ENCODE data around the gene ZNF394. TPM values are rescaled to one million over a fixed set of nuclear protein-coding genes. Genes with fewer than 3 reads are reported as not detected.

ZNF394 gene
- 0.63 and 2.4 TPM in 2 replicates for polyA plus RNA-seq

DNA sequence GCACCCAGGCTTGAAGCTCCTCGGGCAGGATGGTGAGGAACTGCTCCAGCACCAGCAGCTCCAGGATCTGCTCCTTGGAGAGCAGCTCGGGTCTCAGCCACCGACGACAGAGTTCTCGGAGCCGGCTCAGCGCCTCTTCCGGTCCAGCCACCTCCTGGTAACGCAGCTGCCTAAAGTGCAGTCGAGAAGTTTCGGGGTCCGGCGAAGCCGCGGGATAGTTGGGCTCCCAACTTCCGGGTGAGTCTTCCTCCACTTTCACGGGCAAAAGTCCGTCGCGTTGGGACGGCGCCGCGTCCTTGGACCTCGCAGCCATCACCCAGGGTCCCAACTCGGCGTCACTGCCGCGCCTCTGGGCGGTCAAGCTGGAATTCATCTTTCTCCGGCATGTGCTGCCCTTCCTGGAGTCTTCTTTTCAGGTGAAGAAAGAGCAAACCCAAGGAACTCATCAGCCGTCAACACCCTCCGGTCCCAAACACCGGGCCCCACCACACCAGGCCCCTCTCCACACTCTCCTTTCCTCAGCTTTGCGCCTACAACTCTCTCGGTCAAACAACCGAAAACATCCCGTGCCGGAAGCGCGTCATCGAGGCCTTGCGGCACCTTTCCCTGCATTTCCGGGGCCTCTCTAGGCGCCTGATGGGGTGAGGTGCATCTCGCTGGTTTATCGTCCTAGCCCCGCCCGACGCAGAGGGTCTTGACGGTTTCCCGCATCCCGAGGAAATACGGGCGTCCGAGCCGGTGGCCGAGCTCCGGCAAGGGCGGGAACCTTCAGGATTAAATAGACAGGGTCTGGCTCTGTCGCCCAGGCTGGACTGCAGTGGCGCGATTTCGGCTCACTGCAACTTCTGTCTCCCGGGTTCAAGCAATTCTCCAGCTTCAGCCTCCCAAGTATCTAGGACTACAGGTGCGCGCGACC lies at the start of gene ZNF394:
ZNF394 (minus strand) TSS at position 561 of the 916 bp plus-strand sequence; CDS start at position 373, 188 bp downstream.

DNA sequence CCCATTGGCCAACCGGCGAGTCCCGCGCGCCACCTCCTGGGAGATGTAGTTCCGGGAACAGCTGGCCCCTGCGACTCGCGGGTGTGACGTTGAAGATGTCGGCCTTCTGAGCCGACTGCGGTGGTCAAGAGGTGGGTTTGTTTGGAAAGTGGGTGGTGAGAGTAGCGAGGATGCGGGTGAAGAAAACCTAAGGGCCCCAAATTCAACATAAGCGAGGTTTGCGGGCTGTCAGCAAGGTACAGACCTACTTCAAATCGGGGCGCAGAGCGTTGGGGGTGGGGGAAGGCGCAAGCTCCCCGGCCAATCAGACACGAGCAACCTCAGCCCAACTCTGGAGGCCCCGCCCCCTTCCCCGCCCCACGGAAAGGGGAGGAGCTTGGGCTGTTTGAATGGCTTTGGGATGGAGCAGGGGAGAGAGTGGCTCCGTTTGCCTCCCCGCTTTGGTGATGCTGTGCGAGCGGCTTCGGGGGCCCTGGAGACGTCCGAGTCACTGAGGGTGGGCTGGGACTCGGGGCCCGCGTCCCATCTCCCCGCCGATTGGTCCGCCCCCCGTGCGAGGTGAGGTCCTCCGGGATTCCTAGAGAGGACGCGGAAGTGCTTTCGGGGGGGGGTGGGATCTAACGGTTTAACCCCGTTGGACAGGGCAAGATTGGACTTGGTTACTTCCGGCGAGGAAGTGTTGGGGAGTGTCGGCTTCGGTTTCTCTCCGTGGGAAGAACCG lies 4.7 kb upstream of the ZNF394 start, which contains the start of gene ZKSCAN5:
ZKSCAN5 (plus strand) TSS at position 60 of the 721 bp plus-strand sequence. CDS start 1,383 bp downstream, outside the sequence.

DNA sequence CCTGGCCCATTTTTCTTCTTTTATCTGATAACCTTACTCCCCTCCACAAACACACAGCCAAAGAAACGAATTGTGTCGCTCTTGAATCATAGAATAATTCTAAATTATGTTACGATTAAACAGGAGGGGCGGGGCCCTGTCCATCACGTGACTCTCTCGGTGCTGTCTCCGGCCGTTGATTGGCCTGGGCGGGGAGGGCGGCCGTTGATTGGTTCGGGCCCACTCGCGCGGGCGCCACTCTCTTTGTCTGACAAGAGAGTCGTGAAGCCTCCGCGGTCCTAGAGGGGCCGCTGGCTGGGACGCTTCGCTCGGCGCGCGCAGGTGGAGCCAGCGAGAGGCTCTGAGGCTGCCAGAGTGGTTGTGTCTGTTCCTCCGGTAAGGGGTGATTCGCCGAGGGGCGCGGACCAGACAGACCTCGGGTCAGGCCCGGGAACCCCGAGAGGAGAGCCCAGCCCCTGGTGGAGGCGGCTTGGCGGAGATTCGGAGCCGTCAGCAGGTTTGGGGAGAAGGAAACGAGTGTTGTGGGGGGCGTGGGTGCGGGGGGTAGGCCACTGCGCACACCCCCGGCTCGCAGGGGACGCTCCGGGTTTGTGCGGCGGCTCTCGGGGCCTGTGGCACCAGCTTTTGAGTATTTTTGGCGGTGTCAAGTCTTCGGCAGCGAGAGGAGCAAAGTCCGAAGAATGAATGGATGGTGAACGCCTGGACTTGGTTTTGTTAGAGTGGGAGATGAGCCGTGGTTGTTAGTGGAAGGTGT lies 27.3 kb downstream of the ZNF394 start, which contains the start of gene ZNF789:
ZNF789 (plus strand) TSS at position 330 of the 754 bp plus-strand sequence. CDS start 3,567 bp downstream, outside the sequence.

Other genes starting within 250 kb of the ZNF394 start
- gene MYH16, start 227.4 kb downstream of the ZNF394 start, polyA plus RNA-seq = not detected in 2 replicates
- gene ARPC1A, start 174.4 kb downstream of the ZNF394 start, polyA plus RNA-seq = 246 and 312 TPM in 2 replicates
- gene ARPC1B, start 125.6 kb downstream of the ZNF394 start, polyA plus RNA-seq = 0.94 and 6.6 TPM in 2 replicates
- 25.4 and 43.5 TPM in 2 replicates for gene PDAP1, start 91.7 kb downstream of the ZNF394 start, polyA plus RNA-seq
- 377 and 389 TPM in 2 replicates for gene BUD31, start 91.3 kb downstream of the ZNF394 start, polyA plus RNA-seq
- gene PTCD1, start 61.5 kb downstream of the ZNF394 start, polyA plus RNA-seq = 0.20 and 0.97 TPM in 2 replicates
- gene CPSF4, start 61.3 kb downstream of the ZNF394 start, polyA plus RNA-seq = 1.6 and 1.7 TPM in 2 replicates
- 2,919 and 3,435 TPM in 2 replicates for gene ATP5MF, start 34.1 kb downstream of the ZNF394 start, polyA plus RNA-seq
- 7.8 and 8.4 TPM in 2 replicates for gene ZNF789, start 27.4 kb downstream of the ZNF394 start, polyA plus RNA-seq
- 4.5 and 4.6 TPM in 2 replicates for gene ZKSCAN5, start 4.4 kb upstream of the ZNF394 start, polyA plus RNA-seq
- gene FAM200A, start 51.8 kb upstream of the ZNF394 start, polyA plus RNA-seq = 10.5 TPM in 2 replicates
- gene ZNF655, start 58.4 kb upstream of the ZNF394 start, polyA plus RNA-seq = 25.2 and 29.7 TPM in 2 replicates
- not detected in 2 replicates for gene TMEM225B, start 98.0 kb upstream of the ZNF394 start, polyA plus RNA-seq
- gene ZSCAN25, start 116.7 kb upstream of the ZNF394 start, polyA plus RNA-seq = 0.45 and 1.1 TPM in 2 replicates
- gene CYP3A5, start 179.7 kb upstream of the ZNF394 start, polyA plus RNA-seq = 0.27 and 0.42 TPM in 2 replicates
- not detected in 2 replicates for gene CYP3A7, start 234.9 kb upstream of the ZNF394 start, polyA plus RNA-seq

Measured in Purkinje cell (primary cell).